GM23248 (cell line): ENCODE data around the gene FOXL2. TPM values are rescaled to one million over a fixed set of nuclear protein-coding genes. Genes with fewer than 3 reads are reported as not detected.

Source experiments
- DNase-seq: peaks from one replicate; pipeline ENCODE4 v3.0.0-alpha.2; 2015
- H2AFZ ChIP-seq: fragments of 200-600 bp; sonication (generic); 2 replicates; pipeline ENCODE4 v1.6.1; 2016; ENCODE audit warnings: antibody characterized with exemption
- H3F3A ChIP-seq: fragments of 200-600 bp; sonication (generic); 2 replicates; pipeline ENCODE4 v1.6.1; 2016; ENCODE audit warnings: mild to moderate bottlenecking, antibody characterized with exemption, mixed run types; ENCODE audit not compliant: insufficient read depth
- H3K27ac ChIP-seq: fragments of 200-600 bp; sonication (generic); 2 replicates; pipeline ENCODE4 v1.5.1; 2016; ENCODE audit warnings: mild to moderate bottlenecking
- H3K27me3 ChIP-seq: fragments of 200-600 bp; sonication (generic); replicated peaks from 2 replicates; pipeline ENCODE4 v1.6.1; 2016; ENCODE audit warnings: mild to moderate bottlenecking; ENCODE audit not compliant: insufficient read depth
- H3K36me3 ChIP-seq: fragments of 200-600 bp; sonication (generic); 2 replicates; pipeline ENCODE4 v1.6.1; 2016; ENCODE audit warnings: low read depth, mild to moderate bottlenecking
- H3K4me1 ChIP-seq: fragments of 200-600 bp; sonication (generic); 2 replicates; pipeline ENCODE4 v1.6.1; 2016; ENCODE audit warnings: mild to moderate bottlenecking; ENCODE audit not compliant: insufficient read depth
- H3K4me2 ChIP-seq: fragments of 200-600 bp; sonication (generic); one replicate; pipeline ENCODE4 v1.6.1; 2016; ENCODE audit warnings: mild to moderate bottlenecking; ENCODE audit not compliant: unreplicated experiment
- H3K4me3 ChIP-seq: fragments of 200-600 bp; sonication (generic); 2 replicates; pipeline ENCODE4 v1.5.1; 2016; ENCODE audit warnings: mild to moderate bottlenecking
- H3K79me2 ChIP-seq: fragments of 200-600 bp; sonication (generic); 2 replicates; pipeline ENCODE4 v1.6.1; 2016; ENCODE audit warnings: mild to moderate bottlenecking; ENCODE audit not compliant: insufficient read depth
- H3K9ac ChIP-seq: fragments of 200-600 bp; sonication (generic); 2 replicates; pipeline ENCODE4 v1.6.1; 2016; ENCODE audit warnings: mild to moderate bottlenecking
- H3K9me2 ChIP-seq: fragments of 200-600 bp; sonication (generic); 2 replicates; pipeline ENCODE4 v1.6.1; 2016; ENCODE audit warnings: mixed run types, mild to moderate bottlenecking, moderate library complexity; ENCODE audit not compliant: insufficient read depth
- H3K9me3 ChIP-seq: fragments of 200-600 bp; sonication (generic); one replicate; pipeline ENCODE4 v1.6.1; 2017; ENCODE audit warnings: low read depth
- H4K20me1 ChIP-seq: fragments of 200-600 bp; sonication (generic); 2 replicates; pipeline ENCODE4 v1.6.0; 2016; ENCODE audit not compliant: insufficient read depth
- EZH2 ChIP-seq: fragments of 200-600 bp; sonication (generic); IDR thresholded peaks from 2 replicates; pipeline ENCODE4 v1.6.1; 2018; ENCODE audit warnings: antibody characterized with exemption, mild to moderate bottlenecking; ENCODE audit not compliant: insufficient read depth, poor library complexity, severe bottlenecking
- EZH2phosphoT487 ChIP-seq: fragments of 200-600 bp; sonication (generic); IDR thresholded peaks from 2 replicates; pipeline ENCODE4 v1.6.1; 2018; ENCODE audit warnings: antibody characterized with exemption, moderate library complexity, mild to moderate bottlenecking, low read depth; ENCODE audit not compliant: insufficient read depth
- WGBS, 2 experiments: methylation state at CpG; one replicate each; pipeline ENCODE4 v1.1.6; 2015 to 2017; ENCODE audit warnings: low lambda C conversion rate in 2 of 2, low coverage in 1 of 2; ENCODE audit errors: missing lambda C conversion rate in 2 of 2; 5-methylcytosine and 5-hydroxymethylcytosine counted together
- in situ Hi-C: fragments of 300-500 bp; cut with MboI; formaldehyde crosslinking; loops from 2 replicates; pipeline ENCODE4 v1.15.0; 2020
- polyA plus RNA-seq: library from polyadenylated mRNA; unstranded; fragments of >200 nt; fragmentation: Nextera tagmentation; extraction: Ambion mirVana; gene quantifications from 2 replicates; pipeline ENCODE4 v1.2.1, GENCODE V29; 2016
- total RNA-seq: library from RNA; depleted of rRNA; stranded (reverse); fragments of >200 nt; shearing (Covaris generic); gene quantifications from 2 replicates; pipeline ENCODE4 v1.2.3, GENCODE V29; 2014

The FOXL2 gene
- total and polyA plus RNA-seq, 2 experiments from 2014 or later = 0.71 to 3.6 TPM

DNA sequence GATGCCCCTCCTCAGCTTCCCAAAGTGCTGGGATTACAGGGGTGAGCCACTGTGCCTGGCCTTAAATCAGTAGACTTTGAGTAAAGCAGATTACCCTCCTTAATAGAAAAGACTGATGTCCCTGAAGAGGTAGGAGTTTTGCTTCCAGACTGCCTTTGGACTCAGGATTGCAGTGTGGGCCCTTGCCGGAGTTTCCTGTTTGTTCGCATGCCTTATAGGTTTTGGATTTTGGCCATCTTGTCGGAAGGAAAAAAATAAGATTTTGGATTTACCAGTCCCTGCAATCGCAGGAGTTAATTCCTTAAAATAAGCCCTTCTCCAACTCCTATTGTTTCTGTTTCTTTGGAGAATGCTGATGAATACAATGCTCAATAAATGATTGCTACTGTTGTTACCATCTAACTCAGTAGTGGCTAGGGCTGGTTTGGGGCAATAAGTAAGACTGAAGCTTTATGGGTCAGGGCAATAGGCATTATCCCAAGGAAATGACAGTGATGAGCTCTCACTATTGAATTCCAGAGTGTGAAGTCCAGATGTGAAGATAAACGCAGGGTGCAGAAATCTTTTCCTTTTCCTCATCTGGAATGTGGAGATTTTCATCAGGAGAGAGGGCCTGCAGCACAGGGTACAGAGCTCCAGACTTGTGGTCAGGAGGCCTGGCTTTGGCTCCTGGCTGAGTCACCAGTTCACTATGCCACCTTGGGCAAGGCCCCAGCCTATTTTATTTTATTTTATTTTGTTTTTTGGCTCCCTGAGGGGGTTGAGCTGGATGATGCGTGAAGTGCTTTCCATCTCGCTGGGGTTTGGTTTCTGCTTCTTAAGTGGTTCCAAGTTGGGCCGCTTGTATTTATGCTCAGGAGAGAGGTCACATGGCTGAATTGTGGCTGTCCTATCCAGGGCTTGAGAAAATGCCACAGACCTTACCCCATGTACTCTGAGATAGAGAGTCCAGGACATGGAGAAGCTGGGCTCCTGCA lies 25.3 kb downstream of the FOXL2 start:
- in situ Hi-C loops = loop anchor here (25.0 kb wide), 1 partner anchor 459 kb away; no protein-coding TSS in a partner anchor
- H3K79me2 ChIP-seq = no peaks in the 10 kb centered on the region
- no peak overlapping the region for H3K4me3 ChIP-seq
- no peak overlapping the region for H3K9ac ChIP-seq
- no peaks in the 10 kb centered on the region for H3K27me3 ChIP-seq
- peak overlapping the region; percentile 59 for H3K4me2 ChIP-seq
- peak; percentile 92 for DNase-seq
- H3F3A ChIP-seq = peaks cover 11% of the 10 kb centered on the region
- WGBS, 2 experiments = 52 to 55% methylated on average over 8 of the region's 8 CpGs
- H3K9me3 ChIP-seq = no peaks in the 10 kb centered on the region
- peaks cover 15% of the 10 kb centered on the region for H3K4me1 ChIP-seq
- no peak overlapping the region for H2AFZ ChIP-seq
- TF ChIP-seq EZH2 = no peak
- TF ChIP-seq EZH2phosphoT487 = no peak
- H4K20me1 ChIP-seq = no peaks in the 10 kb centered on the region
- H3K27ac ChIP-seq = peak overlapping the region; percentile 47
- H3K9me2 ChIP-seq = no peaks in the 10 kb centered on the region
- no peaks in the 10 kb centered on the region for H3K36me3 ChIP-seq

DNA sequence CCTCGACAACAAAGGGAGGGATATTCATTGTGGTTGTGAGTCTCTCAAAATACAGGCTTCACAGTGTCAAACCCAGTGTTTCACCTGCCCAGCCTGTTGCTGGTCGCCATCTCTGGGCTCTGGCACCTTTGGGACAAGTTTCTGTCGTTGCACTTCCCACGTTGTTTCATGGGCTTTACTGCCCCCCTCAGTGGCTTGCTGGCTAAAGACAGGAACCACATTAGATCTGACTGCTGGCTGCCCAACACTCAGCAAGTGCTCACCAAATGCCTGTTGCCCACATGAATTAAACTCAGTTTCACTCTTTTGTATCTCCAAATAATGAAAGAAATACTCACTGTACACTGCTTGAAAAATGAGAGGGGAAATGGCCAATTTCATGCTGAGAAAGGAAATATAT lies 27.6 kb downstream of the FOXL2 start:
- no peaks in the 10 kb centered on the region for H3K36me3 ChIP-seq
- H3K4me1 ChIP-seq = peaks cover 15% of the 10 kb centered on the region
- TF ChIP-seq EZH2 (no peak), EZH2phosphoT487 (no peak)
- no peak overlapping the region for H3K4me2 ChIP-seq
- no peak overlapping the region for H3K9ac ChIP-seq
- no peaks in the 10 kb centered on the region for H3K79me2 ChIP-seq
- in situ Hi-C loops = loop anchor here (5.0 to 25.0 kb wide), 3 partner anchors 222 to 457 kb away; no protein-coding TSS in a partner anchor
- H3K27ac ChIP-seq = no peak overlapping the region
- no peaks in the 10 kb centered on the region for H3K27me3 ChIP-seq
- 86 to 90% methylated on average over 4 of the region's 4 CpGs for WGBS, 2 experiments
- no peak for DNase-seq
- no peak overlapping the region for H2AFZ ChIP-seq
- H3F3A ChIP-seq = peaks cover 14% of the 10 kb centered on the region
- no peaks in the 10 kb centered on the region for H3K9me3 ChIP-seq
- H4K20me1 ChIP-seq = no peaks in the 10 kb centered on the region
- H3K4me3 ChIP-seq = no peak overlapping the region
- H3K9me2 ChIP-seq = no peaks in the 10 kb centered on the region

- Histone ChIP-seq H3K4me3 (no peak overlapping the region), H3K27me3 (no peaks in the 10 kb centered on the region), H3K9ac (no peak overlapping the region), H4K20me1 (no peaks in the 10 kb centered on the region), H3K36me3 (no peaks in the 10 kb centered on the region), H3K79me2 (no peaks in the 10 kb centered on the region), H3F3A (peaks cover 9% of the 10 kb centered on the region), H3K4me1 (peaks cover 8% of the 10 kb centered on the region), H3K9me2 (no peaks in the 10 kb centered on the region), H3K27ac (no peak overlapping the region), H3K9me3 (no peaks in the 10 kb centered on the region), H2AFZ (no peak overlapping the region), H3K4me2 (no peak overlapping the region)
- WGBS, 2 experiments = 83 to 86% methylated on average over 2 of the region's 2 CpGs
- DNase-seq = no peak
- in situ Hi-C loops = loop anchor here (5.0 to 25.0 kb wide), 3 partner anchors 220 to 455 kb away; no protein-coding TSS in a partner anchor
- TF ChIP-seq EZH2 (no peak), EZH2phosphoT487 (no peak)
These were observed 30.1 kb downstream of the FOXL2 start for GRCh38 chr3:138916824-138917223.

DNA sequence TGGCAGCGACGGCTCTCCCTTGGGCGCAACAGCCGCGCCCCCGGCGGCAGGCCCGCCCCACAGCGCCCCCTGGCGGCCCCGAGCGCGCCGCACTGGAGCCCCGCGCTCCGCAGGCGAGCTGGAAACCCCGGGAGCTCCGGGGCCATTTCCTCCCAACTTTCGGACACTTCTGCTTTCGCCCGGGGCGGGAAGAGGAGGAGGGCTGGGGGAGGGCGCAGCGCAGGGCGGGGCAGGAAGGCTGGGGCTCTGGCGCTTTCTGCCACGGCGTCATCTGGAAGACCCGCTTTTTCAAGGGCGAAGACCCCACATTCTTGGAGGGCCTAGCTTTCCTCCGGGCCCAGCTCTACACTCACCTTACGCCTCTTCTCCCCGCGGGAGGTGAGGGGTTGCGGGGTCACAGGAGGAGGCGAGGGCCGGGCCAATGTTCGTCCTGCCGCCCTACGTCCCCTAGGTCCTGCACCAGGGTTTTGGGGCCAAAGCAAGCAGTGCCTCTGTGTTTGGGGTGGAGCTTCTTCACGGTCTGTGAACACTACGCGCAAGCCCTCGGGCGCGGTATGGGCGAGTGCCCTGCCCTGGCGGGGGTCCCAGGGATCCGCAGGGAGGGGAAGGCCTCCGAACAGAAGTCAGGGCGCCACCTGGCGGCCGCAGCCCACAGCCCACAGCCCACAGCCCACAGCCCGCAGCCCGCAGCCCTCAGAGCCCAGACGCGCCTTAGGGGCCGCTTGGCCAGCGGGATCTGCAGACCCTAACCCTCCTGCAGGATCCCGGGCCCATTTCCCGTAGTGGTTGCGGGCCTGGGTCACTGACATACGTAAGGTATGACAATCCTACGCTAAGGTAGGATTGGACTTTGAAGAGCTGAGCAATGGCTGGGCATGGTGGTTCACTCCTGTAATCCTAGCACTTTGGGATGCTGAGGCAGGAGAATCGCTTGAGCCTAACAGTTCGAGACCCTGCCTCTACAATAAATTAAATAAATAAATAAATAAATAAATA lies 31.1 kb downstream of the FOXL2 start:
- peak overlapping the region; percentile 84 for H3K4me3 ChIP-seq
- H3F3A ChIP-seq = peaks cover 3% of the 10 kb centered on the region; the same call in 1 of the 2 replicates
- WGBS, 2 experiments = 2% methylated on average over 49 to 64 of the region's 68 CpGs
- no peaks in the 10 kb centered on the region for H3K9me3 ChIP-seq
- H3K27me3 ChIP-seq = no peaks in the 10 kb centered on the region
- no peaks in the 10 kb centered on the region for H3K36me3 ChIP-seq
- peak overlapping the region; percentile 88 for H3K4me2 ChIP-seq
- TF ChIP-seq EZH2 = no peak
- TF ChIP-seq EZH2phosphoT487 = no peak
- DNase-seq = peak; percentile 95
- H3K9me2 ChIP-seq = no peaks in the 10 kb centered on the region
- H3K9ac ChIP-seq = peak overlapping the region; percentile 84
- in situ Hi-C loops = loop anchor here (5.0 to 25.0 kb wide), 3 partner anchors 218 to 454 kb away; no protein-coding TSS in a partner anchor
- H4K20me1 ChIP-seq = no peaks in the 10 kb centered on the region
- peak overlapping the region; percentile 61 for H3K27ac ChIP-seq
- H3K4me1 ChIP-seq = no peaks in the 10 kb centered on the region
- no peaks in the 10 kb centered on the region for H3K79me2 ChIP-seq
- H2AFZ ChIP-seq = peak overlapping the region; percentile 95
